LNCAP (cell line): ENCODE results near the gene DDX39A.

Source experiments
- TF ChIP-seq, protein P1 (sequence below): fragments of 450-650 bp; IDR thresholded peaks from 2 replicates; pipeline ENCODE4 v1.5.1; 2017; ENCODE audit warnings: mild to moderate bottlenecking

Gene DDX39A

GRCh38 chr19:14414926-14415690 lies 4.0 kb downstream of the DDX39A start:
- TF ChIP-seq, protein P1, sequence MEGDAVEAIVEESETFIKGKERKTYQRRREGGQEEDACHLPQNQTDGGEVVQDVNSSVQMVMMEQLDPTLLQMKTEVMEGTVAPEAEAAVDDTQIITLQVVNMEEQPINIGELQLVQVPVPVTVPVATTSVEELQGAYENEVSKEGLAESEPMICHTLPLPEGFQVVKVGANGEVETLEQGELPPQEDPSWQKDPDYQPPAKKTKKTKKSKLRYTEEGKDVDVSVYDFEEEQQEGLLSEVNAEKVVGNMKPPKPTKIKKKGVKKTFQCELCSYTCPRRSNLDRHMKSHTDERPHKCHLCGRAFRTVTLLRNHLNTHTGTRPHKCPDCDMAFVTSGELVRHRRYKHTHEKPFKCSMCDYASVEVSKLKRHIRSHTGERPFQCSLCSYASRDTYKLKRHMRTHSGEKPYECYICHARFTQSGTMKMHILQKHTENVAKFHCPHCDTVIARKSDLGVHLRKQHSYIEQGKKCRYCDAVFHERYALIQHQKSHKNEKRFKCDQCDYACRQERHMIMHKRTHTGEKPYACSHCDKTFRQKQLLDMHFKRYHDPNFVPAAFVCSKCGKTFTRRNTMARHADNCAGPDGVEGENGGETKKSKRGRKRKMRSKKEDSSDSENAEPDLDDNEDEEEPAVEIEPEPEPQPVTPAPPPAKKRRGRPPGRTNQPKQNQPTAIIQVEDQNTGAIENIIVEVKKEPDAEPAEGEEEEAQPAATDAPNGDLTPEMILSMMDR, result no peak

DNA sequence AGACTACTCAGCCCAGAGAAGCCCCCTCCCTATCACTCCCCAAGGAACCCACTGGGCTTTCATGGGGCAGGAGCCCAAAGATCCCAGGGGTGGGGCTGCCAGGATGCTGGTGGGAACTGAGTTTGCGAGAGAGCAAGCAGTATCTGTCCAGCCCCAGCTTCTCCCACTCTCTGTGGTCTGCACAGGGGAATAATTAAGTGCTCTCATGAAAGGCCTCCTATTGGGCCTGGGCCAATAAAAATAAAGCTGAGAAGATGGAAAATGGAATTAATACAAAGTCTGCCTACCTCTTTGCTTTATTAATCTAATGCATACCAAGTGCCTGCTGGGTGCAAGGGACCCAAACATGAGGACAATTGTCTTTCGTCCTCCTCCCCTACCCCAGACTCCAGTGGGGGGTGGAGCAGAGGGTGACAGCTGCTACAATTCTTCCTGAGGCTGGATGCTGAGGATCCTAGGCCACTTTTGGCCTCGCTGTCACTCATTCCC lies 5.4 kb downstream of the DDX39A start:
- TF ChIP-seq, protein P1, result no peak

- TF ChIP-seq, protein P1, result no peak
Observed at GRCh38 chr19:14412996-14413692, 6.0 kb downstream of the DDX39A start.

DNA sequence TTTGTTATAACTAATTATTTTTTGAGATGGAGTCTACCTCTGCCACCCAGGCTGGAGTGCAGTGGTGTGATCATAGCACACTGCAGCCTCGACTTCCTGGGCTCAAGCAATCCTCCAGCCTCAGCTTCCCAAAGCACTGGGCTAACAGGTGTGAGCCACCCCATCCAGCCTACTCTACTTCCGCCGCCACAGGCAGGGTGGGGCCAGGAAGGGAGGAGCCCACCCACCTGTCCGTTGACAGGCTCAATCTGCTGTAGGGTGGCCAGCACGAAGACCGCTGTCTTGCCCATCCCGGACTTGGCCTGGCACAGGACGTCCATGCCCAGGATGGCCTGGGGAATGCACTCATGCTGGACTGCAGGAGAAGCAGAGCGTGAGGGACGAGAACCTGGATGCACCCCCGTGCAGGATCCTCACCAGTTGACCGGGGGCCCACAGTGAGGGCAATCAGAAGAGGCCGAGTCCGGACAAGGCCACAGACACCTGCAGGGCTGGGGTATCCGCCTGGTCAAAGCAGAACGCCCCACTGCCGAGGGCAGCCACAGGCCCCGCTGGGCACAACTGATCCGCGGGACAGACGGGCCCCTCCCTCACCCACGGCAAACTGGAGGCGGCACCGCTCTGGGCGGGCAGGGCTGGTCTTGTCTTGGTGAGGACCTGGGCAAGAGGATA lies 6.7 kb downstream of the DDX39A start:
- TF ChIP-seq, protein P1, result no peak

DNA sequence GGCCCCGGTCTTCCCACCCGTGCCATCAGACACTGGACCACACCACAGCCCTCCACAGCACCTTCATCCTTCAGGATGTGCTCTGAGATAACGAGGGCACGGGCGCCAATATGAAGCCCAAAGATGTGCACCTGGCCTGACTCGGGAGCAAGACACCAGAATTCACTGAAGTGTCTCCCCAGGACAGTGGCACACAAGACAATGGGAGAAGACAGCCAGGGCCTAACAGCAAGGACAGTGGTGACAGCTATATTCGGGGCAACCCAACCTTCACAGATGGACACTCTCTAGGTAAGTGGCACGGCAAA lies 7.2 kb downstream of the DDX39A start:
- TF ChIP-seq, protein P1, result no peak

DNA sequence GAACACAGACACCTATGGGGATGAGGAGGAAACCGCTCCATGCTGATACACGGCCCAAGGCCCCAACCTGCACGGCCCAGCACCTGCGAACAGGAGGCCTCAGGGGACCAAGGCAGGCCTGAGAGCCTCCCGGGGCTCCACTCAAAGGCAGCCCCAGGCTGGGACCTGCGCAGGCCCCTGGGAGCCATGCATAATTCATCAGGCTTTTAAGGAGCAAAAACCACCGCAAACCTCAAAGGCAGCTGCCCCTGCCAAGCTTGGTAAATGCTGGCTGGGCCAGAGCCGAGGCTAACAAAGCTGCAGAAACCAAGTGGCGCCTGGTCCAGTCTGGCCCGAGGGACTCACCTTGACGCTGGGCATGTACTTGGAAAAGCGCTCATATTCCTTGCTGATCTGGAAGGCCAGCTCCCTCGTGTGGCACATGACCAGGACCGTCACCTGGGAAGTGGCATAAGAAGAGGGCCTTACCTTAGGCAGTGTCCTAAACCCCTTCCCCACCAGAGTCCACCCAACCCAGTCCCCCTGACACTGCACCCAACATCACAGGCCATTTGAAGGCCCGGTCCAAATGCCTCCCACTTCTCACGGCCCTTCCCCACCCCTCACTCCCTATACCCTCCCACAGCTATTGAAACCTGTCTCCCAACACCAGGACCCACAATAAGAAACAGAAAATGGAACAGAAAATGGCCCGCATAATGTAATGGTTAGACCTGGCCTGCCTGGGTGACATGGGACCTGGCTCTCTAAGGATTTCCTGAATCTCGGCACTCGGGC lies 7.8 kb downstream of the DDX39A start:
- TF ChIP-seq, protein P1, result no peak
